GM18873 (cell line): ENCODE results near the gene C1orf122.

ENCODE experiments used
- ATAC-seq: cut with Tn5 transposase; IDR thresholded peaks from one replicate; pipeline ENCODE4 v1.9.1; 2021; ENCODE audit warnings: mild to moderate bottlenecking, moderate library complexity, moderate number of reproducible peaks; ENCODE audit not compliant: unreplicated experiment, low FRiP score

The C1orf122 gene

GRCh38 chr1:37841652-37842051 is 34.1 kb downstream of the C1orf122 start:
- ATAC-seq = no peak

- no peak for ATAC-seq
Measured at GRCh38 chr1:37844536-37844935, 36.9 kb downstream of the C1orf122 start.

DNA sequence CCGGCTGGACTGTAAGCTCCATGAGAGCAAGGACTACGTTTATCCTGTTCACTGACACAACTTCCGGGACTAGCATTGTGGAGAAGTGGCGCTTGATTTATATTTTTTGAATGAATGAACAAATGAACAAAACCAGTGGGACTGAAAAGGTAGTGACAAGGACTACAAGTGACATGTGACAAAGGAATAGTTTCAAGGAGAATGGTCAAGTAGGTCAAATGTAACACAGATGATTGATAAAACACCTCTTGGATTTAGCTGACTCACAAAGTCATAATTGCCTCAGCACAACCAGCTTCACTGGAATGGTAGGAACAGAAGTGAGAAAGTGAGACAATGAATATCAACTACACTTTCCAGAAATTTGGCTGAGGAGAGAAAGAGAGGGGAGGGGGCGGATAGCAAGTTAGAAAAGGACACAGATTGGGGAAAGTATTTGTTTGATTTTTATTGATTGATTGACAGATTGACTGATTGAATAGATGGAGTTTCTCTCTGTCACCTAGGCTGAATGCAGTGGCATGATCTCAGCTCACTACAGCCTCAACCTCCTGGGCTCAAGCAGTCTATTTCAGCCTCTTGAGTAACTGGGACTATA is 37.6 kb downstream of the C1orf122 start:
- no peak for ATAC-seq

GRCh38 chr1:37845786-37846185 is 38.2 kb downstream of the C1orf122 start:
- ATAC-seq = no peak

DNA sequence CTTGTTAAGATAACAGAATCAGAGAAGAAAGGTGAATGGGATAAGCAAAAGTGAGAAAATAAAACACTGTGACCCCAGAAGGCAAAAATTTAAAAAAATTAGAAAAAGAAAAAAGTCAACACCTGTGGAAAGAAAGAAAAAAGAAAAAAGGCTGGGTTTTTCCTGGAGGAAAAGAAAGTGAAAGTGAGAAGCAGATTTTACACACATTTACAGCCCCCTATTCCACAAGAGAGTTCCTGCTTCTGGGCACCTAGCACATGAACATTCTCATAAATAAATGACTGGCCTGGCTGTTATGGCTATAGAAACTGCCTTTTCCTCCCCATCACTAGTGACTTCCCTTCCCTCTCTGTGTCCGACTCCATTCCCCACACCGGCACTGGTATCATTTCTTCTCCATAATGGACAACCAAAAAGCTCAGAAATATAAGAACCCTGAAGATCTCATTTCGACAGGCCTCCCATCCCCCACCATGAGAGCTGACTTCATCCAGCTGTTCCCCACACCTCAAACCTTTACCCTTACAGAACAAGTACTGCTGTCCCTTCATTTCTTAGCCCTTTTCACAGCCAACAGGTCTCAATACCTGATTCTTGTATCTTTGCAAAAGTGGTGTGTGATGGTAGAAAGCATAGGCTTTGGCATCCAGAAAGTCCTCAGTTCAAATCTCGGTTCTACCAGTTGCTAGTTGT is 39.2 kb downstream of the C1orf122 start:
- no peak for ATAC-seq

- no peak for ATAC-seq
Measured at GRCh38 chr1:37849480-37849879, 41.9 kb downstream of the C1orf122 start.

- ATAC-seq = no peak
Measured at GRCh38 chr1:37850352-37850955, 42.9 kb downstream of the C1orf122 start.

DNA sequence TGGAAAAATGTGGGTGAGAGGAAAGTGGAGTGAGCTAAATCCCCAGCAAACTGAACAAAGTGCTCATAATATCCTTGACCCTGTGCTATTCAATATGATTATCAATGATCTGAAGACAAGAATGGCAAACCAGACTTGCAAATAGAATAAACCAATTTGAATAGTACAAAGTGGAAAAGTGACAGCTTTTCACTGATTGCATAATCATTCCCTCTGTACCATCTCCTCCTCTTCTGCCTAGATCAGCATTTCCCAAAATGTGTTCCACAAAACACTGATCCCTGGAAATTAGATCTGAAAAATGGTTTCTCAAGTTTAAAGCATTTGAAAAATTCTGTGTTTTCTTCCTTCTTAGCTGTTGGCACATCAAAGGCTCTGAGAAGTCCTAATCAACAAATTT is 43.7 kb downstream of the C1orf122 start:
- ATAC-seq = no peak

DNA sequence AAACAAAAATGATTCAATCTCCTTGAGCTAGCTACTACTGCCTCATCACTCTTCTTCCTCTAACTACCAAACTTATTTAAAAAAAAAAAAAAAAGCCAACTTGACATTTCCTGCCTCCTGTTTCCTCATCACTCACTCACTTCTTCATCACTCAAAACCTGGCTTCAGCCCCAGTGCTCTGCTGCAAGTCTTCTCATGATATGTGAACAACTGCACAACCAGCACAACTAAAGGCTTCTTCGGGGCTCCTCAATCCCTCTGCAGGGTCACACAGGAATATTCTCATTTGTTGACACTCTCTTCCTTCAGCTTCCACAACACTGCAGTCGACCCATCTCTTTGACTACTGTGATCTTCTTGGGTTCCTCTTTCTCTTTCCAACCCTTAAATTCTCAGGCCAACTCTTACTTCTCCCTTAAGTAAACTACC is 44.2 kb downstream of the C1orf122 start:
- no peak for ATAC-seq

DNA sequence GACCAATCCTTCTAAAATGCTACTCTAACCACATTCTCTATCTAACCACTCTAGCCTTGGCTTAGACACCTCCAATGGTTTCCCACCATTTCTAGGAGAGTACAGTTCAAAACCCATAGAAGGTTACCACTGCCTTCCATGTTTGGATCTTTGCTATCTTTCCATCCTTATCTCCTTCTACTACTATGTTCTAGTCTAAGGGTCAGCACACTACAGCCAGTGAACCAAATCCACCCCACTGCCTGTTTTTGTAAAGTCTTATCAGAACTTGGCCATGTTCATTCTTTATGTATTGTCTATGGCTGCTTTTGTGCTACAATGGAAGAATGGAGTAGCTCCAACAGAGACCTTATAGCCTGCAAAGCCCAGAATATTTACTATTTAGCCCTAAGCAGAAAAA is 45.6 kb downstream of the C1orf122 start:
- ATAC-seq = no peak

DNA sequence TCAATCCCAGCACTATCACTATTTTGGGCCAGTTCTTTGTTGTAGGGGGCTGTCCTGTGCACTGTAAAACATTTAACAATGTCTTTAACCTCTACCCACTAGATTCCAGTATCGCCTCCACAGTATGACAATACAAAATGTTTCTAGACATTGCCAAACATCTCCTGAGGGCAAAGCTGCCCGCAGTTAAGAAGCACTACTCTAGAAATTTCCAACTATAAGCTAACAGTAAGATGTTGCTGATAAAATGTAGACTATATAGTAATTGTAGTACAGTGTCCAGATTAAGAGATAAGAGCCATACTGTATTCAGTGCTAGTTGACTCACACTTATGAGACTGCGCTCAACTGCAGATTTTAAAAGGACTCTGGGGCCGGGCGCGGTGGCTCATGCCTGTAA is 46.8 kb downstream of the C1orf122 start:
- ATAC-seq = no peak
